Hepatocyte (in vitro differentiated cells): Measurements from ENCODE around the gene BAZ2B.

ENCODE experiments used
- CTCF ChIP-seq: fragments of 200-600 bp; sonication (generic); IDR thresholded peaks from 2 replicates; pipeline ENCODE4 v1.5.1; 2016; ENCODE audit warnings: antibody characterized with exemption, mild to moderate bottlenecking; ENCODE audit not compliant: poor library complexity
- EZH2 ChIP-seq: fragments of 200-600 bp; sonication (generic); IDR thresholded peaks from 2 replicates; pipeline ENCODE4 v1.6.1; 2016; ENCODE audit warnings: antibody characterized with exemption, mild to moderate bottlenecking, borderline replicate concordance
- EZH2phosphoT487 ChIP-seq: fragments of 200-600 bp; sonication (generic); IDR thresholded peaks from one replicate; pipeline ENCODE4 v1.6.1; 2018; ENCODE audit warnings: antibody characterized with exemption, mild to moderate bottlenecking, low read depth, moderate library complexity; ENCODE audit not compliant: unreplicated experiment, severe bottlenecking

- TF ChIP-seq CTCF (no peak), EZH2phosphoT487 (no peak), EZH2 (no peak)
Observed at GRCh38 chr2:159506764-159507440, 109.4 kb downstream of the BAZ2B start.
